Activated naive CD8-positive, alpha-beta T cell treated with anti-CD3 and anti-CD28 coated beads, Interleukin-2, amount 10 ng/mL, durations not matched to agents 7 days and 5 days (primary cell): Measurements from ENCODE around the gene ERP44. TPM values are rescaled to one million over a fixed set of nuclear protein-coding genes. Genes with fewer than 3 reads are reported as not detected.
A peak's percentile ranks its signal among the peaks of the same experiment; 100 is the strongest.

ENCODE experiments used
- ATAC-seq: fragments of 150-1000 bp; cut with Tn5 transposase; one replicate; pipeline ENCODE4 v1.10.0; 2021; ENCODE audit warnings: low read depth, moderate library complexity
- POLR2A ChIA-PET: fragments of 350-600 bp; sonication (Branson Sonifier 250); formaldehyde crosslinking; loops from one replicate; lab custom pipeline; 2021; ENCODE audit warnings: antibody characterized with exemption; lab: Charles Lee
- DNase-seq: peaks from one replicate; pipeline ENCODE4 v3.0.0; 2021
- H3K27ac Mint-ChIP-seq: one replicate; pipeline ENCODE4 v1.8.0; 2022; ENCODE audit warnings: mild to moderate bottlenecking, mixed read lengths
- H3K27me3 Mint-ChIP-seq: one replicate; pipeline ENCODE4 v1.8.0; 2022; ENCODE audit warnings: mild to moderate bottlenecking, moderate library complexity, mixed read lengths
- H3K36me3 Mint-ChIP-seq: one replicate; pipeline ENCODE4 v1.8.0; 2021; ENCODE audit warnings: mild to moderate bottlenecking, mixed read lengths
- H3K4me1 Mint-ChIP-seq: one replicate; pipeline ENCODE4 v1.8.0; 2021; ENCODE audit warnings: mixed read lengths
- H3K4me3 Mint-ChIP-seq: one replicate; pipeline ENCODE4 v1.8.0; 2022; ENCODE audit warnings: mild to moderate bottlenecking, moderate library complexity, mixed read lengths
- H3K9me3 Mint-ChIP-seq: one replicate; pipeline ENCODE4 v1.8.0; 2021; ENCODE audit warnings: mixed read lengths
- total RNA-seq, 2 experiments: library from RNA; stranded (reverse); gene quantifications; one replicate each; pipeline ENCODE4 v1.2.3, GENCODE V29; 2021

The ERP44 gene
- total RNA-seq, 2 experiments from 2014 or later, result 14.4 to 15.2 TPM

DNA sequence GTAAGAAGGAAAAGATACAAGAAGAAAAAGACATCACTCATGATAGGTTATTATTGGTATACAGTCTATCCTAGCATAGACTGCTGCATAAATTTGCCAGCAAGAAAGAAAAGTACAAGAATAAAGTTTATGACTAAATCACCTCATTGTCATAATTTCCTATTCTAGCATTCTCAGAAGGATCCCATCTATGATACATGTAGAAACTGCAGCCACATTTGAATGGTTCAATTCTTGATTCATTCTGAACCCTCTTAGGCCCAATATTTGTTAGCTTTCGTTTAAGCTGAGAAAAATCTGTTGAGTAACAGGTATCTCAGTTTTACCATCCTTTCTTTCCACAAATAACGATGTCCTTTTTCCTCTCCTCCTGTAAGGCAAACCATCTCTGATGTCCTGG, 21.5 kb upstream of the ERP44 start:
- no peaks in the 10 kb centered on the region for H3K4me1 Mint-ChIP-seq
- H3K9me3 Mint-ChIP-seq, result no peaks in the 10 kb centered on the region
- no peak overlapping the region for H3K27ac Mint-ChIP-seq
- DNase-seq (no peak), ATAC-seq (no peak)
- H3K4me3 Mint-ChIP-seq, result no peak overlapping the region
- H3K36me3 Mint-ChIP-seq, result peaks cover 12% of the 10 kb centered on the region
- POLR2A ChIA-PET, result no interaction called here
- H3K27me3 Mint-ChIP-seq, result no peaks in the 10 kb centered on the region

DNA sequence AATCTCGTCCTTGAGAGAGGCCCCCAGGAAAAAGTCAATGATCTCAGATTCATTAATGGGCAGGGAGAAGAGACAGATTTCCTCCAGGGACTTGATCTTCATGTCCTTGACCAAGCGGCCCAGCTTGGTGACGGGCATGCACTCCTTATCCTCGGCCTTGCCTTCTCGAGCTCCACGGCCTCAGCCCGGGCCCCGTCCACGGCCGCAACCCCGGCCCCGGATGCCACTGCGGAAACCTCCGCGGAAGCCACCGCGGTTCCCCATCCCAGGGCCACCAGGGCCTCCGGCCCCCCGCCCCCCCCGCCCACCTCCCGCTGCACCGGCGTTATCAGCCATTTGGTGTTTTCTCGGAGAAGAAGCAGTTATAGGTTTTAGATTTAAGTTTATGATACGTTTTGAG, 18.5 kb upstream of the ERP44 start:
- no peak overlapping the region for H3K4me3 Mint-ChIP-seq
- no peaks in the 10 kb centered on the region for H3K27me3 Mint-ChIP-seq
- H3K27ac Mint-ChIP-seq, result no peak overlapping the region
- H3K4me1 Mint-ChIP-seq, result no peaks in the 10 kb centered on the region
- peaks cover 14% of the 10 kb centered on the region for H3K36me3 Mint-ChIP-seq
- no peak for ATAC-seq
- H3K9me3 Mint-ChIP-seq, result no peaks in the 10 kb centered on the region
- POLR2A ChIA-PET, result no interaction called here
- DNase-seq, result no peak

DNA sequence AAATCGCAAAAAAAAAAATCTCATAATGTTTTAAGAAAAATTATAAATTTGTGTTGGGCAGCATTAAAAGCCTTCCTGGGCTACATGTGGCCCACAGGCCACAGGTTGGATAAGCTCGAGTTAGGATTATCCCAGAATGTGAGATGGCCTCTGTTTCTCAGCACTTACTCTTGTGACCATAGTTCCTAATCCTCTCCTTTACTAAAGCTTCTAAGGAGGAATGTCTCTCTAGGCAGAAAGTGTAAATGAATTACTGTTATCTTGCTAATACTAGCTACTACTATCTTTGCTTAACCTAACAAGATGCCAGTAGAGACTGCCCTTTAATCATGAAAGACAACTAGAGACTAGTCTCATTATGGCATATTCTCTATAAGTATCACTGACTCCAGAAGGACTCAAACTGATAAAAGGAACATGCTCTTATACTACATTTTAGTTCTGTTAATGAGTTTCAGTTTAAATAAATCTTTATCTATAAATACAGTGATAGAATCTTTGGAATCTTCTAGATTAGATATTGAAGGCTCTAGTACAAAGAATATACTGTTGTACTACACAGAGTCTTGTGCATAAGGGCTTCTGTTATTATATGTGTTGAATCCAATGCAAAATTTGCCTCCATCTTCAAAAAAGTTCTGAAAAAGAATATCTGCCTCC, 14.0 kb upstream of the ERP44 start:
- H3K27ac Mint-ChIP-seq, result no peak overlapping the region
- no peaks in the 10 kb centered on the region for H3K9me3 Mint-ChIP-seq
- DNase-seq, result no peak
- H3K36me3 Mint-ChIP-seq, result peaks cover 6% of the 10 kb centered on the region
- no peak overlapping the region for H3K4me3 Mint-ChIP-seq
- POLR2A ChIA-PET, result no interaction called here
- no peaks in the 10 kb centered on the region for H3K4me1 Mint-ChIP-seq
- no peak for ATAC-seq
- no peaks in the 10 kb centered on the region for H3K27me3 Mint-ChIP-seq

DNA sequence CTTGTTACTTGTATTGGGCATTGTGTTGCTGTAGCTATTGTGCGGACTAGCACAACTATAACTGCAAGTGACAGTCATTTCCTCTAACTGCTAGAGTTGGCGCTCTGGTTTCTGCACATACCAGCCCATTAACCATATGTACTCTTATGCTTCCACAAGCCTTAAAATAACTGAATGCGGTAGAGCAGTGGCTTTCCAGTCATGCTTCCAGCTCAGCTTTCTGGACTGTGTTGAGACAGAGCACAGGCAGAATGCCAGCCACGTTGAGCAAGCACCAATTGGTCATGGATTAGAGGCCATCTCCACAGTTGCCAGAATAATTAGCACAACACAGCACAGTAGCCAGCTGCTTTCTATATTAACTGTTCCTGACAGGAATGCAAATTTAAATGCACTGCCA, 12.4 kb upstream of the ERP44 start:
- ATAC-seq, result no peak
- peaks cover 6% of the 10 kb centered on the region for H3K36me3 Mint-ChIP-seq

GRCh38 chr9:100108559-100108958, 9.8 kb upstream of the ERP44 start:
- H3K4me3 Mint-ChIP-seq, result no peak overlapping the region
- peaks cover 5% of the 10 kb centered on the region for H3K36me3 Mint-ChIP-seq
- no peak for ATAC-seq

More for the DNA sequence above, 12.4 kb upstream of the ERP44 start:
- Mint-ChIP-seq H3K4me3 (no peak overlapping the region), H3K27me3 (no peaks in the 10 kb centered on the region), H3K4me1 (no peaks in the 10 kb centered on the region), H3K9me3 (no peaks in the 10 kb centered on the region), H3K27ac (no peak overlapping the region)
- POLR2A ChIA-PET, result no interaction called here
- no peak for DNase-seq

GRCh38 chr9:100106616-100107015, 7.8 kb upstream of the ERP44 start:
- Mint-ChIP-seq H3K4me1 (no peaks in the 10 kb centered on the region), H3K36me3 (peaks cover 5% of the 10 kb centered on the region), H3K4me3 (no peak overlapping the region), H3K9me3 (no peaks in the 10 kb centered on the region), H3K27me3 (no peaks in the 10 kb centered on the region), H3K27ac (no peak overlapping the region)
- no peak for ATAC-seq
- POLR2A ChIA-PET, result no interaction called here
- DNase-seq, result no peak

More at GRCh38 chr9:100108559-100108958, 9.8 kb upstream of the ERP44 start:
- H3K27ac Mint-ChIP-seq, result no peak overlapping the region
- no peaks in the 10 kb centered on the region for H3K9me3 Mint-ChIP-seq
- POLR2A ChIA-PET, result no interaction called here
- H3K4me1 Mint-ChIP-seq, result no peaks in the 10 kb centered on the region
- H3K27me3 Mint-ChIP-seq, result no peaks in the 10 kb centered on the region
- DNase-seq, result no peak

- Mint-ChIP-seq H3K36me3 (peaks cover 7% of the 10 kb centered on the region), H3K27me3 (no peaks in the 10 kb centered on the region), H3K9me3 (no peaks in the 10 kb centered on the region), H3K4me1 (no peaks in the 10 kb centered on the region), H3K4me3 (no peak overlapping the region), H3K27ac (no peak overlapping the region)
- POLR2A ChIA-PET, result no interaction called here
- DNase-seq, result no peak
- ATAC-seq, result no peak
These were observed 7.1 kb upstream of the ERP44 start for GRCh38 chr9:100105861-100106260.

DNA sequence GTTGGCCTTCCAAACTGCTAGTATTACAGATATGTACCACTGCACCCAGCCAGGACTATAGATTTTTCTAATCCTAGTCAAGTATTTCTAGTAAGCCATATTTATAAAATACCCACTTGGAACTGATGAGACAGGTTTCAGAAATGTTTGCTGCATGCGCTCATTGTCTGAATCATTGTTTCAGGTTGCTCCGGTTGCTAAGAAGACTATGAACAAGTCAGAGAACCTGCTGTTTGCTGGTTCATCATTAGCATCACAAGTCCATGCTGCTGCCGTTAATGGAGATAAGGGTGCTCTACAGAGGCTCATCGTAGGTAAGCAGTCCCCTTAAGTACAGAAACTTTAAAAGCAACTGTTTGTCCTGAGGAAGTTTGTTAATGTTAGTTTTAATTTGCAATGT, 5.5 kb upstream of the ERP44 start:
- no peaks in the 10 kb centered on the region for H3K9me3 Mint-ChIP-seq
- H3K27ac Mint-ChIP-seq, result no peak overlapping the region
- peaks cover 7% of the 10 kb centered on the region for H3K36me3 Mint-ChIP-seq
- peaks cover 6% of the 10 kb centered on the region for H3K4me1 Mint-ChIP-seq
- ATAC-seq, result no peak
- DNase-seq, result no peak
- no peak overlapping the region for H3K4me3 Mint-ChIP-seq
- no peaks in the 10 kb centered on the region for H3K27me3 Mint-ChIP-seq
- POLR2A ChIA-PET, result no interaction called here

DNA sequence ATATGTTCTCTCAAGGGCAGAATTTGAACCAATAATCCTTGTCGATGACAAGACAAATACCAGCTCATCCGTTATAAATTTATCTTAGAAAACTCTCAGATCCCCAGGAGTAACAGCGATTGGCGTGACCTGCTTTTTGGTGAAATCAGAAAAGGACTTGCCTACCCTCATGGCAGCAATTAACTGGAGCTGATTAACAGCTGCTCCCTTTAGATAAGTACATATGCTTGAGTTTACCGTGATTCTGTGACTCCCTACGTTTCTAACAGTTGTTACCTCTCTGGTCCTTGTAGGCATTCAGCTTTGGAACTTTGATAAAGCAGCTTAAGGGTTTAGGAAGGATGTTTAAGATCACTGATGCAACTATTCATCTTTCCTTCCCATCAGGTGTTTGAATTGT, 2.8 kb upstream of the ERP44 start:
- peaks cover 13% of the 10 kb centered on the region for H3K4me1 Mint-ChIP-seq
- H3K27ac Mint-ChIP-seq, result no peak overlapping the region
- POLR2A ChIA-PET, result no interaction called here
- peaks cover 7% of the 10 kb centered on the region for H3K36me3 Mint-ChIP-seq
- H3K27me3 Mint-ChIP-seq, result no peaks in the 10 kb centered on the region
- H3K9me3 Mint-ChIP-seq, result no peaks in the 10 kb centered on the region
- DNase-seq, result no peak
- no peak overlapping the region for H3K4me3 Mint-ChIP-seq
- ATAC-seq, result no peak

GRCh38 chr9:100100146-100100667, 1.4 kb upstream of the ERP44 start:
- Mint-ChIP-seq H3K36me3 (peaks cover 7% of the 10 kb centered on the region), H3K9me3 (no peaks in the 10 kb centered on the region), H3K4me1 (peaks cover 21% of the 10 kb centered on the region), H3K27ac (peak overlapping the region; percentile 98), H3K4me3 (peak overlapping the region; percentile 99), H3K27me3 (no peaks in the 10 kb centered on the region)
- DNase-seq (no peak), ATAC-seq (no peak)
- POLR2A ChIA-PET, result no interaction called here

- H3K4me3 Mint-ChIP-seq, result peak overlapping the region; percentile 99
- H3K27me3 Mint-ChIP-seq, result no peaks in the 10 kb centered on the region
- no peaks in the 10 kb centered on the region for H3K9me3 Mint-ChIP-seq
- DNase-seq (no peak), ATAC-seq (no peak)
- H3K27ac Mint-ChIP-seq, result peak overlapping the region; percentile 98
- H3K36me3 Mint-ChIP-seq, result peaks cover 5% of the 10 kb centered on the region
- POLR2A ChIA-PET, result interaction anchor here (1.0 to 1.4 kb wide), 2 partner anchors 193 to 253 kb away, joined by 3 read pairs; partner anchors contain the start of gene TEX10
- H3K4me1 Mint-ChIP-seq, result peaks cover 23% of the 10 kb centered on the region
These were observed 882 bp upstream of the ERP44 start for GRCh38 chr9:100099722-100100042.

DNA sequence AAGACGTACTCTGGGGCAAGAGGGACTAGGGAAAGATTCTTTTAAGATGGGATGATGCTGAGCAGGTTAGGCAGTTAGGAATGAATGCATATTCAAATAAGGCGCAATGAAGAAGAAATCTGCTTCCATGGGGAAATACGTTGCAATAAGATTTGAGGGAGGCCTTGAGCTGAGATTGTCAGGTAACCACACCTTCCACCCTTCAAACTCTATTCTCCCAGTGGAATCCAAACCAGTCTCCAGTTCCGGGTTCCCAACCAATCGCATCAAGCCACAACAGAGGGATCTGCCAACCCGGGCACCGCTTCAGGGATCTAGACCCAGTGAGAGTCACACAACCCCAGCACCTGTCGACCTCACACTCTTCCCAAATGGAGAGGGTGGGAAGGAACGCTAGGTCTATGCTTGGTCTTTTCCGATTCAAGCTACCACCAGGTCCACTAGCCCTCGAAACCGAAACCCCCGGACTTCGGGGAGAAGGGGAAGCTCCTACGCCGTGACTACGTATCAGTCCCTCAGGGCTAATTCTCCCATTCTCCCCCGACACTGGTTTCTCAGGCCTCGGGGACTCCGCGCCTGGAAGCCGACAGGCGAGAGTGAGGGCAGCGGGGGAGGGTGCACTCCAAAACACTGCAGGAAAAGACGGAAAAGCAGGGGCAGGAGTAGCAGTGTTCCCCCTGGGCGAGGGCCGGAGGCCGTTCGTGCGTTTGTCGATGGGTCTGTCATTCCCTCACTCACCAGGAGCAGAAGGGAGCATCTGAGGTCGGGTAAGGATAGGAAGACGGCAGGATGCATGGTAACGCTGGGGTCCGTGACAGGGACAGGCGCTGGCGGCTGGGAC, 534 bp downstream of the ERP44 start:
- H3K4me1 Mint-ChIP-seq, result peaks cover 29% of the 10 kb centered on the region
- POLR2A ChIA-PET, result interaction anchor here (0.6 to 1.4 kb wide), 3 partner anchors 87 to 254 kb away, joined by 3 read pairs; partner anchors contain the start of gene TEX10
- no peaks in the 10 kb centered on the region for H3K27me3 Mint-ChIP-seq
- no peak for DNase-seq
- H3K9me3 Mint-ChIP-seq, result no peaks in the 10 kb centered on the region
- H3K4me3 Mint-ChIP-seq, result peak overlapping the region; percentile 99
- H3K27ac Mint-ChIP-seq, result peak overlapping the region; percentile 98
- ATAC-seq, result peak; percentile 3
- peaks cover 4% of the 10 kb centered on the region for H3K36me3 Mint-ChIP-seq

- DNase-seq (no peak), ATAC-seq (no peak)
- Mint-ChIP-seq H3K4me3 (no peak overlapping the region), H3K4me1 (peaks cover 29% of the 10 kb centered on the region), H3K9me3 (no peaks in the 10 kb centered on the region), H3K36me3 (peaks cover 8% of the 10 kb centered on the region), H3K27me3 (no peaks in the 10 kb centered on the region), H3K27ac (no peak overlapping the region)
- POLR2A ChIA-PET, result no interaction called here
These were observed 2.4 kb downstream of the ERP44 start for GRCh38 chr9:100096378-100096916.
